GM15510 (cell line): Measurements from ENCODE around the gene PEX1.

Experiments
- POLR2A ChIP-seq: IDR thresholded peaks from 3 replicates; pipeline ENCODE4 v1.6.1; 2011; ENCODE audit warnings: borderline replicate concordance; ENCODE audit not compliant: insufficient read length; ENCODE audit errors: extremely low read depth

The PEX1 gene

DNA sequence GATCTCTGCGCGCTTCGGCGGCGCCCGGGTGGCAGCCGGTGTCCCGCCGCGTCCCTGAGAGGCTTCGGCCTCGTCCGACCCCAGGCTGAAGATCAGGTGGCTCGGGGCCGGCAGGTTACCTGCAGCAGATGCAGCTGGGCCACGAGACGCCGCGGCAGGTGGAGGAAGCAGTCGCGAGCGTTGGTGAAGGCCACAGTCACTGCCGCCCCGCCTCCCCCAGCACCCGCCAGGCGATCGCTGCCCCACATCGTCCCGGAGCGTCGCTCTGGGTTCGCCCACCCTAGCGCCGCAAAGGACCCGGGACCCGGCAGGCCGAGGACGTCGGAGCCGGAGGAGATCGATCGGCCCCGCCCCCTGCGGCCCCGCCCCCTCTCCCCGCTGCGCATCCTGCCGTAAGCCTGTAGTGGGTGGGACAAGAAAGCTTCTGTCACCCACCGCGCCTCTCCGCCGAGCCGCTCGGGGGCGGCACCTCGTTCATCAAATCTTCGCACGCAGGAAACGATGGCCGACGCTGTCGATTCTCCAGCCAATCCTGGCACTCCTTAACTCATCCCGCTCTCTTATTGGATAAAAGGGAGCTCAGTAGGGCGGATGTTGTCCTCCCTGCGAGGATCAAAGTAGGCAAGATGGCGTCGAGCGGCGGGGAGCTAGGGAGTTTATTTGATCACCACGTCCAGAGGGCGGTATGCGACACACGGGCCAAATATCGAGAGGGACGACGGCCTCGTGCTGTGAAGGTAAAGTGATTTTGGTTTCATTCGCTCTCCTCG is at the start of gene PEX1, which contains the start of gene RBM48:
Gene PEX1, minus strand, starts transcription at position 333 of the 770 bp plus-strand sequence. Its CDS starts 85 bp downstream, at position 248.
Gene RBM48, plus strand, starts transcription at position 608 of the 770 bp plus-strand sequence. Its CDS starts 19 bp downstream, at position 627.
- TF ChIP-seq POLR2A, result peak; percentile 62

- no peak for TF ChIP-seq POLR2A
Observed at GRCh38 chr7:92576296-92576695, 48.0 kb upstream of the PEX1 start.

DNA sequence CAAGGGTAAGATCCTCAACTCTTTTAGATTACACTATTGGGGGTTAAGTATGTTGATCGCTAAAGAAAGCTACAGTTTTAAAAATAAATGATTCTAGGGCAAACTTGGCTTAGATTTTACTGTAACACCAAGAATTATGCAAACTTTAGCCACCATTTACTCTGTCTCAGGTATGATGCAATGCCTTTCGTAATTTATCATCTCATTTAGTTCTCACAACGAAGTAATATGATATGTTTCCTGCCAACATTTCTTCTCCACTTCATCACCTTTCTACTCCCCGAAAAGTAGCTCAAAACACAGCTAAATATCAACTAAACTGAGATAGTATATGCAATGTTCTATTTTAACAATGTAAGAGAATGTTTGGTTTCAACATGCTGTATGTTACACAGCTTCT is 40.8 kb upstream of the PEX1 start:
- TF ChIP-seq POLR2A, result no peak

DNA sequence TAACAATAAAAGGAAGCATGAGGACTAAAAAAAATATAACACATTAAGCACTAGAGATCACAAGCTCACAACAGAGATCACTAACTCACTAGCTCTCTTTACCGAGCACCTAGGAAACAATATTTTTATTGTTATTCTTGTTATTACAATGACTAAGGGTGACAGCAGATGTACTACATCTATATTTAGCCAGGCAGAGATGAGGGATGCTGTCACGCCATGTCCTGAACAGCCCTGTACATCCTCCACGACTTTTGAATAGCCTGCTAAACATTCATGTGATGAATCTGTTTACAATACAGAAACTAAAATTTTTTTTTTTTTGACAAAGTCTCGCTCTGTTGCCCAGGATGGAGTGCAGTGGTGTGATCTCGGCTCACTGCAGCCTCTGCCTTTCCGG is 39.1 kb upstream of the PEX1 start:
- TF ChIP-seq POLR2A, result no peak

- TF ChIP-seq POLR2A, result no peak
Observed at GRCh38 chr7:92563345-92563744, 35.0 kb upstream of the PEX1 start.

- TF ChIP-seq POLR2A, result no peak
Observed at GRCh38 chr7:92560602-92561001, 32.3 kb upstream of the PEX1 start.

DNA sequence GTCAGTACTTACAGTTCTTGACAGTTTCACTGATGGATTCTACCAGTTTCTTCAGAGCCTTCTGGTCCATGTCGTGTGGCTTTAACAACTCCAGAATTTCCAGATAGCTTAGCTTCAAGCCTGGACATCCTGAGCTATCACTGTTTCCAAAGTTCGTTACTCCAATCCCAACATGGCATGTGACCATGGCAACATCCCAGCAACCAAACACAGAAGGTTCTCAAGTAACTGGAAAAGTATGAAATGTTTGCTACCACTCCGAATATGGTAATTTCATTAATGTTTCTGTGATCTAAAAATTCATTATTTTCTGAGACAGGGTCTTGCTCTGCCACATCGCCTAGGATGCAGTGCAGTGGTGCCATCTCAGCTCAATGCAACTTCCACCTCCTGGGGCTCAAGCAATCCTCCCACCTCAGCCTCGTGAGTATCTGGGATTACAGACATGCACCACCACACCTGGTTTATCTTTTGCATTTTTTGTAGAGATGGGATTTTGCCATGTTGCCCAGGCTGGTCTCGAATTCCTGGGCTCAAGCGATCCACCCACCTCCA is 29.6 kb upstream of the PEX1 start:
- no peak for TF ChIP-seq POLR2A

- no peak for TF ChIP-seq POLR2A
Observed at GRCh38 chr7:92557249-92557648, 28.9 kb upstream of the PEX1 start.

DNA sequence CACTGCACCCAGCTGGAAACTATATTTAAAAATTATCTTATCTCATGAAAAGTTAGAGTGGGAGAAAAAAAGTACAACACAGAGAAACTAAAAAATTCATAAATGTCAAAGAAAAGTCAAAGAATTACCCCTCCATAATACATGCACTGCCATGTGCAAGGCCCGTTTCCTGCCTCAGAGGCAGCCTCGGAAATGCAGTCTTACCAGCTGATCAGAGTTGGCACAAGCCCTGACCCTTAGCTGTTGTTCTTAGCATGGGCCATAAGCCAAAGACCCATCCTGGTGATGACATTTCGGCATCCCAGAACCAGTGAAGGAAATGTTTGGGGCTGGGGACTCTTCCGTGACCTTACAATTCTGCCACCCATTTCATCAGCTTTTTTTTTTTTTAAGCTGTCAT is 21.9 kb upstream of the PEX1 start:
- no peak for TF ChIP-seq POLR2A

GRCh38 chr7:92547579-92547978 is 19.3 kb upstream of the PEX1 start:
- no peak for TF ChIP-seq POLR2A

GRCh38 chr7:92546856-92547497 is 18.7 kb upstream of the PEX1 start:
- TF ChIP-seq POLR2A, result no peak

- TF ChIP-seq POLR2A, result no peak
Observed at GRCh38 chr7:92534572-92534971, 6.3 kb upstream of the PEX1 start.

- TF ChIP-seq POLR2A, result no peak
Observed at GRCh38 chr7:92528958-92529264, 591 bp upstream of the PEX1 start.

- no peak for TF ChIP-seq POLR2A
Observed at GRCh38 chr7:92527300-92528187, 776 bp downstream of the PEX1 start.

DNA sequence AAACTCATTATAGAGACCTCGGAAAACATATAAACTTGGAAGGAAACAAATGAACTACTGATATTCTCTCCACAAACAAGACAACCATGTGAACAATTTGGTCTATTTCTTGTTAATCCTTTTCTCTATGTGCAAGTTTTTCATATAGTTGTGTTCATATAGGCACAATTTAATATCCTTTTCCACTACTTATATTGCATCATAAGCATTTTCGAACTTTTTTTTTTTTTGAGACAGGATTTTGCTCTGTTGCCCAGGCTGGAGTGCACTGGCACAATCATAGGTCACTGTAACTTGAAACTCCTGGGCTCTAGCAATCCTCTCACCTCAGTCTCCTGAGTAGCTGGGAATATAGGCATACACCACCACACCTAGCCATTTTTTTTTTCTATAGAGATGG is 5.2 kb downstream of the PEX1 start:
- TF ChIP-seq POLR2A, result no peak
